HK-2 (cell line): Measurements from ENCODE around the gene ZAP70.

Experiments
- DNase-seq: peaks from one replicate; pipeline ENCODE4 v3.0.0-alpha.2; 2018; ENCODE audit not compliant: unreplicated experiment

The ZAP70 gene

GRCh38 chr2:97717613-97717995, 4.2 kb downstream of the ZAP70 start:
- DNase-seq: no peak

- no peak for DNase-seq
These were observed 4.9 kb downstream of the ZAP70 start for GRCh38 chr2:97718051-97718882.

DNA sequence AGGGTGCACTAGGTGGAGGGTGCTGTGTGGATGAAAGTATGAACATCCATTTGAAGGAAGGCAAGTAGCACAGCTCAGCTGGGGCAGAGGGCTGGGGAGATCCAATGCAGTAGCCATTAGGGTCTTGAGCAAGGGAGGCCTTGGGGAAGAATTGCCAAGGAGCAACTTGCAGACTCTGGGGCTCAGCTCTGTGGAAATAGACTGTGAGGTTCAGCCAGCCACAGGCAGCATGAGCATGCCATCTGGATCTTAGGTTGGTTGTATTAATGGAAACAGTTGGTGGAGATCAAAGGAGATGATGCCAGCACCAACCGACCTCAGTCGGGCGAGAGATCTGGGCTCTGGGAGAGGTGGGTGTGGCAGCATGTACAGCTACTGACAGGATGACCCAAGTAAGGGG, 5.6 kb downstream of the ZAP70 start:
- no peak for DNase-seq

- DNase-seq: no peak
These were observed 6.2 kb downstream of the ZAP70 start for GRCh38 chr2:97719362-97720155.

- no peak for DNase-seq
These were observed 7.4 kb downstream of the ZAP70 start for GRCh38 chr2:97720746-97721145.

DNA sequence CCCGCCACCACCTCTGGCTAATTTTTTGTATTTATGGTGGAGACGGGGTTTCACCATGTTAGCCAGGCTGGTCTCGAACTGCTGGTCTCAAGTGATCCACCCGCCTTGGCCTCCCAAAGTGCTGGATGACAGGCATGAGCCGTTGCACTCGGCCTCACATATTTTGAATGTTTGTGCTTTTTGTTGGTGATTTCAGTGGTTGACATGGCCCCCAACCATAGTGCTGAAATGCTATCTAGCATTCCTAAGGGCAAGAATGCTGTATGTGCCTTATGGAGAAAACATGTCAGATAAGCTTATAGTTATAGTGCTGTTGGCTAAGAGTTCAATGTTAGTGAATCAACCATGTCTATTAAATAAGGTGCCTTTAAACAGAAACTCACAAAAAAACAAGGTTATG, 8.9 kb downstream of the ZAP70 start:
- DNase-seq: no peak

- DNase-seq: no peak
These were observed 10.0 kb downstream of the ZAP70 start for GRCh38 chr2:97723156-97724072.

GRCh38 chr2:97724073-97724410, 10.7 kb downstream of the ZAP70 start:
- DNase-seq: no peak

- no peak for DNase-seq
These were observed 11.1 kb downstream of the ZAP70 start for GRCh38 chr2:97724501-97724900.

GRCh38 chr2:97724946-97725688, 11.7 kb downstream of the ZAP70 start:
- DNase-seq: no peak

DNA sequence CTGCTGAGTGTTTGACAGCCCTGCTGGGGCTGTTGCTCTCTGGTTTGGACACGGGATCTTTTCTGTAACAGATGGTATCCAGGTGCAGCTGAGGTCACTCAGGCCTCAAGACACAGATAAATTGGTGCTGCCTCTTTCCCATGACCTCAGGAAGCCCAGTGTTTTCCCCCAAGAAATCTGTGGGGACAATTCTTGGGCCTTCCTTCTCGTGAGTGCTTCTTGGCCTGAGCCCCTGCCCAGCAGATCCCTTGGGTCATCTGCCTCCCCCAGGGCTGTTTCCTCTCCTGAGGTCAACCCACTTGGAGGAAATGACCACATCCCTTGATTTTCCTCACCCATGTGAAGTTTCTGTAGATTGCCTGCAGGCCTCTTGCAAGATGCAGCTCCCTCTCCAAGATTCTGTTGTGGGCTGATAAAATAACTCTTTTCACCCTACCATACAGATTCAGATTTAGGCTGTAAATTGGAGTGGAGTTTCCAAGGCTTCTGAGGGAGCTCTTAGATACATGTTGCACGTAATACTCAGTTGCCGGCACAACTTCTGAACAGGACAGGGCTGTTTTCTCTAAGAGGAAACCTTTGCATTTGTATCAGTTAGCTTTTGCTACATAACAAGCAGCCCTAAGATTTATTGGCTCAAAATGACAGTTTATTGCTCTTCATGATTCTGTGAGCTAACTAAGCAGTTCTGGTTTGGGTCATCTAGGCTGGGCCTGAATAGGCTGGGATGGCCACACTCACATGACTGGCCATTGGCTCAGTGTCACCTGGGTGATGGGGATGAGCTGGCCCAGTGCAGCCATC, 13.1 kb downstream of the ZAP70 start:
- no peak for DNase-seq

GRCh38 chr2:97727296-97727695, 13.9 kb downstream of the ZAP70 start:
- no peak for DNase-seq

DNA sequence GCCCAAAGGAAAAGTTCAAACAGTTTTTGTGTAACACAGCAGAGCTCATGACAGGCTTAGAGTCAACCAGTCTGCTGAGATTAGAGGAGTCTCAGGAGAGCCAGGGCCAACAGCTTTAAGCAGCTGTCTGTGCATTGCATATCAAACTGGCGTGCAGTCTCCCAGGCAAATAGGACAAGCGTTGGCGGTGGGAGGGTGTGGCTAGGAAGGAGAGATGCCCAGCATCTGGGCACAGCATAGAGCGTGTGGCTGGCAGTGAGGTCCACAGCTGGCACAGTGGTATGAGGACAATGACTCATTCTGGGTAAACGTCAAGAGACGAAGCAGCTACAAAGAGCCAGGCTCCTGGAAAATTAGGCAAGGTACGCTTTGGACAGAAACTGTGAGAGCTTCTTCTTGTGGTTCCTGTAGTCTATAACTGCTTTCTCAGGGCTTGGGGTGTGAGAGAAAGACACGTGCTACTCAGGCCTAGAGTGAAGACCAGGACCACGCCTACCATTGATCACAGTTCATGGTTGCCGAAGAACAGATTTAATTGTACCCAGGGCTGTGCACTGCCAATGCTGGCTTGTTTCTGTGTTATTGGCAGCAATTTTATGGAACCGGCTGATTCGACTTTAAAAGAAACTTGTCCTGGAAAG, 14.8 kb downstream of the ZAP70 start:
- DNase-seq: no peak

GRCh38 chr2:97730245-97730644, 16.9 kb downstream of the ZAP70 start:
- DNase-seq: peak; percentile 17

DNA sequence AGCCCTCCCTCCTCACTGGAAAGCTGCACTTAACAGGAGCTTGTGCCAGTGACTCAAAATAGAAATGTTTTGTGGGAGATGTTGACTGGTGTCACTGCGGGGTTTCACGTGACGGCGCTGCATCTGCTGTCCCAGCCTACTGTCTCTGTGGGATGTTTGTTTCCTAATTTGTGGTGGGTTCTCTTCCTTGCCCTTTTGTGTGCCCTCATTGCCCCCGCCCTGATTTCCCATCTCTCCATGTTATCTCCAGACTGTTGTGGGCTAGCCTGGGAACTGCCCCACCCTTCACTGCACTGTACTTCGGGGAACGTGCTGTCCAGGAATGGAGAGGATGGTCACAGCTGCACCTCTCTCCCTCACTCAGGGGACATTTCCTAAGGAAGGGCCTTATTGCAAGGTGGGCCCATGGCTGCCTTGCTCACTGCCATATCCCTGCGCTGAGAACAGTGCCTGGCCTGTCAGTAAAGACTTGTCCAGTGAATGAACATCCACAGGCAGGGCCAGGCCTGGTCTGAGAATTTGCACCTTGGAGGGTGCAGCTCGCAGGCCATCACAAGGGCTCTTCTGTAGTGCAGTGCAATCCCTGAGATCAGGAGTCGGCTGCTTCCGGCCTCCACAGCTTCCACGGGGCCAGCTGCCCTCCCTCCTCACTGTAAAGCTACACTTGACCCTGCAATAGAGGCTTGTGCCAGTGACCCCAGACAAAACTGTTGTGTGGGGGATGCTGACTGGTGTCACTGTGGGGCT, 18.1 kb downstream of the ZAP70 start:
- DNase-seq: no peak

GRCh38 chr2:97732436-97733340, 19.3 kb downstream of the ZAP70 start:
- no peak for DNase-seq

DNA sequence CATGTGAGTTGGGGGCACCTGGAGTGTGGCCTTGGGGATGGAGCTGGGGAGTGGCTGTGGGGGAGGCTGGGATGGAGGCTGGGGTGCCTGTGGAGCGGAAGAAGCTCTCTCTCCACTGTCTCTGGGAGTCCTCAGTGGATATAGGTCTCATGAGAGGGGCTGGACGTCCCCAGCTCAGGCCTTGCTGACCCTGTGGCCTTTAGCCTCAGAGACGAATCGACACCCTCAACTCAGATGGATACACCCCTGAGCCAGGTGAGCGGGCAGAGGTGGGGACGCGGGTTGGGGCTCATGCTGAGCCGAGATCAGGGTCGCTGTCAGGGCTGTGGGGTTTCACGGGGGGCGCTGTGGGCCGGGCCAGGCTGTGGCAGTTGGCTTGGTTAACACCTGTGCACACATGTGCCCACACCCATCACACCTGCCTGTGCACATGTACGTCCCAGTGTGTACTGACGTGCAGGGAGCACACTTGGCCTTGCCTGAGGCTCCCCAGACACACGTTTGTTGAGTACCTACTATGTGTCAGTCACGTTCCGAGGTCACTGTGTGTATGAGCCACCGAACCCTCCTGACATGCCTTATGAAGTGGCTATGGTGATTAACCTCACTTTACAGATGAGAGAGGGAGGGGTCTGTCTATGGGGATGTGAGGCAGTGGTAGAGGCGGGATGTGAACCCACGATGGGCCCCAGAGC, 20.1 kb downstream of the ZAP70 start:
- no peak for DNase-seq
